Mesenchymal stem cell (in vitro differentiated cells and primary cell): Measurements from ENCODE around the gene INPP5A.

Experiments used
- DNase-seq: peaks from one replicate; pipeline ENCODE4 v3.0.0-alpha.2; 2013
- H2AFZ ChIP-seq: one replicate; pipeline ENCODE4 v1.6.1; 2013; ENCODE audit warnings: low read depth, mild to moderate bottlenecking, control low read depth, inconsistent platforms, low read length, moderate library complexity
- H2AK5ac ChIP-seq: 2 replicates; pipeline ENCODE4 v1.6.1; 2013; ENCODE audit warnings: low read length, moderate library complexity, mild to moderate bottlenecking, inconsistent platforms; ENCODE audit not compliant: severe bottlenecking
- H2BK120ac ChIP-seq: one replicate; pipeline ENCODE4 v1.6.1; 2013; ENCODE audit warnings: low read depth, mild to moderate bottlenecking, inconsistent platforms, low read length, moderate library complexity
- H2BK12ac ChIP-seq, 2 experiments: one replicate each; pipeline ENCODE4 v1.6.1; 2013; ENCODE audit warnings: inconsistent platforms in 2 of 2, low read length in 2 of 2, mild to moderate bottlenecking in 2 of 2, moderate library complexity in 2 of 2, control low read depth in 1 of 2
- H2BK15ac ChIP-seq: one replicate; pipeline ENCODE4 v1.6.1; 2013; ENCODE audit warnings: mild to moderate bottlenecking, low read depth, inconsistent platforms; ENCODE audit not compliant: poor library complexity, severe bottlenecking
- H2BK5ac ChIP-seq: 2 replicates; pipeline ENCODE4 v1.6.1; 2013; ENCODE audit warnings: low read depth, mild to moderate bottlenecking, low read length, control low read depth, inconsistent platforms; ENCODE audit not compliant: poor library complexity, severe bottlenecking
- H3K14ac ChIP-seq, 2 experiments: one replicate each; pipeline ENCODE4 v1.6.1; 2013; ENCODE audit warnings: inconsistent platforms in 2 of 2, low read length in 2 of 2, control low read depth in 1 of 2, mild to moderate bottlenecking in 1 of 2, moderate library complexity in 1 of 2
- H3K18ac ChIP-seq, 2 experiments: one replicate each; pipeline ENCODE4 v1.6.1; 2013; ENCODE audit warnings: inconsistent platforms in 2 of 2, low read length in 2 of 2, control low read depth in 1 of 2, low read depth in 1 of 2, mild to moderate bottlenecking in 1 of 2
- H3K23ac ChIP-seq, 2 experiments: one replicate each; pipeline ENCODE4 v1.6.1; 2013; ENCODE audit warnings: inconsistent platforms in 2 of 2, low read length in 2 of 2, mild to moderate bottlenecking in 2 of 2, moderate library complexity in 2 of 2, control low read depth in 1 of 2
- H3K27ac ChIP-seq: 2 replicates; pipeline ENCODE4 v1.5.1; 2013; ENCODE audit warnings: mild to moderate bottlenecking, moderate library complexity, low read length, control low read depth, inconsistent platforms; ENCODE audit not compliant: poor library complexity, severe bottlenecking
- H3K27me3 ChIP-seq, 2 experiments: 2 replicates each; pipeline versions ENCODE4 v1.6.1 to v1.7.0; 2013; ENCODE audit warnings: low read length in 2 of 2, mild to moderate bottlenecking in 2 of 2, moderate library complexity in 2 of 2, control low read depth in 1 of 2, inconsistent platforms in 1 of 2; ENCODE audit not compliant: control insufficient read depth in 1 of 2, insufficient read depth in 1 of 2
- H3K36me3 ChIP-seq, 2 experiments: 2 replicates each; pipeline versions ENCODE4 v1.6.1 to v1.7.0; 2013; ENCODE audit warnings: low read length in 2 of 2, control low read depth in 1 of 2, inconsistent platforms in 1 of 2, low read depth in 1 of 2, mild to moderate bottlenecking in 1 of 2; ENCODE audit not compliant: insufficient read depth in 2 of 2, control insufficient read depth in 1 of 2
- H3K4ac ChIP-seq, 2 experiments: one replicate each; pipeline ENCODE4 v1.6.1; 2013; ENCODE audit warnings: inconsistent platforms in 2 of 2, low read length in 2 of 2, mild to moderate bottlenecking in 2 of 2, moderate library complexity in 2 of 2, control low read depth in 1 of 2, low read depth in 1 of 2
- H3K4me1 ChIP-seq: 2 replicates; pipeline ENCODE4 v1.6.1; 2013; ENCODE audit warnings: low read depth, low read length, control low read depth; ENCODE audit not compliant: control insufficient read depth, insufficient read depth
- H3K4me2 ChIP-seq: 2 replicates; pipeline ENCODE4 v1.6.1; 2013; ENCODE audit warnings: low read length, mild to moderate bottlenecking, inconsistent platforms; ENCODE audit not compliant: poor library complexity, severe bottlenecking
- H3K4me3 ChIP-seq, 2 experiments: 2 replicates each; pipeline versions ENCODE4 v1.5.1 to v1.7.0; 2013; ENCODE audit warnings: low read length in 2 of 2, mild to moderate bottlenecking in 2 of 2, control low read depth in 1 of 2, low read depth in 1 of 2; ENCODE audit not compliant: insufficient read depth in 1 of 2
- H3K79me1 ChIP-seq: replicated peaks from 2 replicates; pipeline ENCODE4 v1.6.1; 2013; ENCODE audit warnings: mild to moderate bottlenecking, control low read depth, low read length, inconsistent platforms; ENCODE audit not compliant: poor library complexity, severe bottlenecking
- H3K9ac ChIP-seq: 2 replicates; pipeline ENCODE4 v1.7.0; 2013; ENCODE audit warnings: mild to moderate bottlenecking, low read length, moderate library complexity
- H3K9me3 ChIP-seq: 2 replicates; pipeline ENCODE4 v1.7.0; 2013; ENCODE audit warnings: mild to moderate bottlenecking, low read length; ENCODE audit not compliant: control insufficient read depth
- H4K8ac ChIP-seq: one replicate; pipeline ENCODE4 v1.6.1; 2013; ENCODE audit warnings: inconsistent platforms, mild to moderate bottlenecking, low read length, moderate library complexity
- H4K91ac ChIP-seq: one replicate; pipeline ENCODE4 v1.6.1; 2013; ENCODE audit warnings: mild to moderate bottlenecking, low read length, inconsistent platforms
- WGBS: methylation state at CpG from one replicate; pipeline ENCODE4 v1.1.7; 2013; ENCODE audit warnings: mixed read lengths; 5-methylcytosine and 5-hydroxymethylcytosine counted together

INPP5A gene

GRCh38 chr10:132712743-132713142 lies 175.2 kb downstream of the INPP5A start:
- Histone ChIP-seq H2BK120ac (no peak overlapping the region), H2BK15ac (no peak overlapping the region), H3K4ac (no peak overlapping the region), H2BK12ac (no peak overlapping the region), H3K9ac (no peak overlapping the region), H3K4me3 (no peak overlapping the region), H3K27ac (no peak overlapping the region), H2BK5ac (no peak overlapping the region), H4K8ac (no peak overlapping the region), H2AFZ (no peak overlapping the region), H2AK5ac (no peak overlapping the region), H3K36me3 (peaks cover 20 to 75% of the 10 kb centered on the region in 2 experiments), H4K91ac (peak overlapping the region; percentile 23), H3K79me1 (peaks cover 3% of the 10 kb centered on the region), H3K9me3 (no peaks in the 10 kb centered on the region), H3K27me3 (no peaks in the 10 kb centered on the region), H3K4me1 (peaks cover 21% of the 10 kb centered on the region), H3K4me2 (no peak overlapping the region), H3K18ac (no peak overlapping the region), H3K14ac (peak overlapping the region in 1 of 2 experiments; percentile 37), H3K23ac (no peak overlapping the region)
- DNase-seq: no peak
- whole genome bisulfite sequencing: 95% methylated on average over 6 of the region's 6 CpGs

- Histone ChIP-seq H2BK120ac (no peak overlapping the region), H3K4me1 (peaks cover 21% of the 10 kb centered on the region), H3K18ac (no peak overlapping the region), H3K4me3 (no peak overlapping the region), H2AFZ (no peak overlapping the region), H3K27me3 (no peaks in the 10 kb centered on the region), H3K27ac (no peak overlapping the region), H2BK12ac (no peak overlapping the region), H3K23ac (no peak overlapping the region), H2BK15ac (no peak overlapping the region), H3K36me3 (peaks cover 17 to 67% of the 10 kb centered on the region in 2 experiments), H3K9me3 (no peaks in the 10 kb centered on the region), H3K4me2 (peak overlapping the region; percentile 34), H3K9ac (no peak overlapping the region), H2BK5ac (no peak overlapping the region), H4K8ac (no peak overlapping the region), H3K79me1 (no peaks in the 10 kb centered on the region), H3K4ac (no peak overlapping the region), H4K91ac (no peak overlapping the region), H3K14ac (no peak overlapping the region), H2AK5ac (no peak overlapping the region)
- WGBS: 90% methylated on average over 29 of the region's 29 CpGs
- DNase-seq: no peak
These were observed 176.0 kb downstream of the INPP5A start for GRCh38 chr10:132713421-132714095.

- no peak overlapping the region for H3K4ac ChIP-seq
- 69% methylated on average over 48 of the region's 48 CpGs for WGBS
- peak overlapping the region; percentile 34 for H3K4me2 ChIP-seq
- no peak overlapping the region for H2BK5ac ChIP-seq
- H3K9me3 ChIP-seq: no peaks in the 10 kb centered on the region
- H3K27ac ChIP-seq: no peak overlapping the region
- no peak overlapping the region for H2AFZ ChIP-seq
- no peak for DNase-seq
- H3K9ac ChIP-seq: no peak overlapping the region
- no peak overlapping the region for H3K18ac ChIP-seq
- no peak overlapping the region for H3K14ac ChIP-seq
- H3K23ac ChIP-seq: no peak overlapping the region
- H2BK12ac ChIP-seq: no peak overlapping the region
- H2BK15ac ChIP-seq: no peak overlapping the region
- H4K91ac ChIP-seq: no peak overlapping the region
- no peak overlapping the region for H3K4me3 ChIP-seq
- peaks cover 17 to 64% of the 10 kb centered on the region in 2 experiments for H3K36me3 ChIP-seq
- H3K79me1 ChIP-seq: peaks cover 3% of the 10 kb centered on the region
- H4K8ac ChIP-seq: no peak overlapping the region
- peaks cover 21% of the 10 kb centered on the region for H3K4me1 ChIP-seq
- H2BK120ac ChIP-seq: no peak overlapping the region
- H2AK5ac ChIP-seq: no peak overlapping the region
- no peaks in the 10 kb centered on the region for H3K27me3 ChIP-seq
These were observed 176.8 kb downstream of the INPP5A start for GRCh38 chr10:132714096-132714985.
